Measurements from ENCODE around the gene MRTO4. TPM values are rescaled to one million over a fixed set of nuclear protein-coding genes. Genes with fewer than 3 reads are reported as not detected.

Gene MRTO4
- total RNA-seq, 1 experiment from 2014 or later, result 15.4 TPM

DNA sequence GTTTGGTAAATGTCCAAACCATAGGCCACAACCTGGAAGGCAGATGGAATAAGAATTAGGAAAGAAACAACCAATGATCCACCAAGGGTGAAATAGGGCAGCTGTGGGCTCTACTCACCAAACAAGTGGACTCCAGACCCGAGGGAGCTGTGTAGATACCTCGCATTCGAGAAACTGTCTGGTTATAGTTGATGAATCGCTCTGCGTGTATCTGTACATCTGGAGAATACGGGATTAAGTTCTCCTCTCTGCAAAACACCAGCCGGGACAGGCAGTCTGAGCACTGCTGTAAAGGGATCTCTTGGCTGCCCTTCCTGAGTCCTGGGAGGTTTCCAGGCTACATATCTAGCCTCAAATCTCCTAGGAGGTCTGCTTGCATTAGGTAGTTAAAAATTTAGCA lies 32.2 kb upstream of the MRTO4 start:
- H3K27me3 ChIP-seq (ENCODE audit: low read length), result no peaks in the 10 kb centered on the region
- H3K9me3 ChIP-seq (ENCODE audit: low read length), result no peaks in the 10 kb centered on the region
- no peak overlapping the region for H3K4me3 ChIP-seq (ENCODE audit: low read length)
- no peaks in the 10 kb centered on the region for H4K20me1 ChIP-seq (ENCODE audit: insufficient read depth, low read depth, low read length)
- H3K4me2 ChIP-seq (ENCODE audit: low read depth, low read length, poor library complexity, severe bottlenecking), result no peak overlapping the region
- H2AFZ ChIP-seq (ENCODE audit: low read length), result no peak overlapping the region
- no peak overlapping the region for H3K27ac ChIP-seq (ENCODE audit: low read length)
- H3K4me1 ChIP-seq (ENCODE audit: low read length), result no peaks in the 10 kb centered on the region
- H3K79me2 ChIP-seq (ENCODE audit: low read length), result peaks cover 33% of the 10 kb centered on the region
- H3K9ac ChIP-seq (ENCODE audit: low read length), result no peak overlapping the region
- H3K9me2 ChIP-seq (replicated peaks; ENCODE audit: insufficient read depth, low read length), result no peaks in the 10 kb centered on the region
- peaks cover 45% of the 10 kb centered on the region; the same call in 1 of the 2 replicates for H3K36me3 ChIP-seq (ENCODE audit: insufficient read depth, low read length)
- DNase-seq, result no peak

DNA sequence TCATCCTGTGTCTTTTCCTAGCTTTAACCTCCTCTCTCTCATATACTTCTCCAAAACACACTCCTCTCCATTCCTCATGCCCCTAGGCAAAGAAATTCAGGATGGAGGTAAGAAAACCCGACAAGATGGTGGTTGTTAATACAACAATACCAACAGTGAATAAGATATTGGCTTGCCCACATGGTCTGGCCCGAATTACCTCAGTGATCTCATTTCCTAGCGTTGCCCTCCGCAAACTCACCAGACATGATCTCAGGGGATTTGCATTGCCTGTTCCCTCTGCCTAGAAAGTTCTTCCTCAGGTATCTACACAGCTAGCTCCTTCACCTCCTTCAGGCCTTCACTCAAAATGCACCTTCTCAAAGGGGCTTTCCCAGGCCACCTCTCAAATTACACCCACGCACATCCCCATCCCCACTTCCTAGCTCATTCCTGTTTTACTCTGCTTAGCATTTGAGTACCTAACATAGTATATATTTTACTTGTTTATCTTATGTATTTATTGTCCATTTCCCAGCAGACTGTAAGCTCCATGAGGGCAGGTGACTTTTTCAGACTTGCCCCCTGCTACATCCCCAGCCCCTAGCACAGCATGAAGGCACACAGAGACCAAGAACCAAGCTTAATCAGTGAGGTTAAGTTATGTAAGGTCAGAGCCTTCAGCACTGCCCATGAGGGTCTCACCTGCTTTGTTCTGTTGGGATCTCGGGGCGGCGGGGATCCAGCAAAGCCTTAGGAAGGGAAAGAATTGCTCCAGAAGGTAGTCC lies 31.3 kb upstream of the MRTO4 start:
- Histone ChIP-seq H3K9me3 (ENCODE audit: low read length) (no peaks in the 10 kb centered on the region), H3K4me3 (ENCODE audit: low read length) (no peak overlapping the region), H3K27me3 (ENCODE audit: low read length) (no peaks in the 10 kb centered on the region), H3K27ac (ENCODE audit: low read length) (no peak overlapping the region), H3K4me1 (ENCODE audit: low read length) (no peaks in the 10 kb centered on the region), H2AFZ (ENCODE audit: low read length) (no peak overlapping the region), H3K36me3 (ENCODE audit: insufficient read depth, low read length) (peaks cover 41% of the 10 kb centered on the region; the same call in 1 of the 2 replicates), H3K9me2 (replicated peaks; ENCODE audit: insufficient read depth, low read length) (no peaks in the 10 kb centered on the region), H3K9ac (ENCODE audit: low read length) (no peak overlapping the region), H4K20me1 (ENCODE audit: insufficient read depth, low read depth, low read length) (no peaks in the 10 kb centered on the region), H3K4me2 (ENCODE audit: low read depth, low read length, poor library complexity, severe bottlenecking) (no peak overlapping the region), H3K79me2 (ENCODE audit: low read length) (peaks cover 27% of the 10 kb centered on the region)
- DNase-seq, result no peak

GRCh38 chr1:19220991-19221390 lies 30.6 kb upstream of the MRTO4 start:
- H3K9me3 ChIP-seq (ENCODE audit: low read length), result no peaks in the 10 kb centered on the region
- no peaks in the 10 kb centered on the region for H3K4me1 ChIP-seq (ENCODE audit: low read length)
- H3K9ac ChIP-seq (ENCODE audit: low read length), result no peak overlapping the region
- H3K36me3 ChIP-seq (ENCODE audit: insufficient read depth, low read length), result peaks cover 44% of the 10 kb centered on the region
- no peak overlapping the region for H3K4me2 ChIP-seq (ENCODE audit: low read depth, low read length, poor library complexity, severe bottlenecking)
- no peak overlapping the region for H2AFZ ChIP-seq (ENCODE audit: low read length)
- H3K27ac ChIP-seq (ENCODE audit: low read length), result no peak overlapping the region
- H3K79me2 ChIP-seq (ENCODE audit: low read length), result peaks cover 21% of the 10 kb centered on the region
- H3K27me3 ChIP-seq (ENCODE audit: low read length), result no peaks in the 10 kb centered on the region
- H3K4me3 ChIP-seq (ENCODE audit: low read length), result no peak overlapping the region
- DNase-seq, result no peak
- H4K20me1 ChIP-seq (ENCODE audit: insufficient read depth, low read depth, low read length), result no peaks in the 10 kb centered on the region
- H3K9me2 ChIP-seq (replicated peaks; ENCODE audit: insufficient read depth, low read length), result no peaks in the 10 kb centered on the region

DNA sequence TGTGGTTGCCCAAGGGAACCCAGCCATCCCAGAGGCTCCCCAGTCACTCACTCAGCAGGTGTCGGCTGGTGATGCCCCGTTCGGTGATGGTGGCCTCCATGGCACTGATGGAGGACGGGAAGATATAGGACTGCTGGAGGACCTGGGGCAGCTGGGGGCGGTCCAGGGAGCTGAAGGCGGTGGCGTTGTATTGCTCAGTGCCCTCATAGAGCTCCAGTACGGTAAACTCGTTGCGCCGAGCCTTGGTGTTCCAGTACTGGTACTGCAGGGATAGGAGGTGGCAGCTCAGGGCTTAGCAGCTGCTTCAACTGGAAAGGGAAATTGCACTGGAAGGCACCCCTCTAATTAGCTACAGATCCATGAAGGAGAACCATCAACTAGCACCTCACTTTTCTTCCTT lies 29.0 kb upstream of the MRTO4 start:
- DNase-seq, result no peak
- H3K27me3 ChIP-seq (ENCODE audit: low read length), result no peaks in the 10 kb centered on the region
- H3K36me3 ChIP-seq (ENCODE audit: insufficient read depth, low read length), result peaks cover 52% of the 10 kb centered on the region

DNA sequence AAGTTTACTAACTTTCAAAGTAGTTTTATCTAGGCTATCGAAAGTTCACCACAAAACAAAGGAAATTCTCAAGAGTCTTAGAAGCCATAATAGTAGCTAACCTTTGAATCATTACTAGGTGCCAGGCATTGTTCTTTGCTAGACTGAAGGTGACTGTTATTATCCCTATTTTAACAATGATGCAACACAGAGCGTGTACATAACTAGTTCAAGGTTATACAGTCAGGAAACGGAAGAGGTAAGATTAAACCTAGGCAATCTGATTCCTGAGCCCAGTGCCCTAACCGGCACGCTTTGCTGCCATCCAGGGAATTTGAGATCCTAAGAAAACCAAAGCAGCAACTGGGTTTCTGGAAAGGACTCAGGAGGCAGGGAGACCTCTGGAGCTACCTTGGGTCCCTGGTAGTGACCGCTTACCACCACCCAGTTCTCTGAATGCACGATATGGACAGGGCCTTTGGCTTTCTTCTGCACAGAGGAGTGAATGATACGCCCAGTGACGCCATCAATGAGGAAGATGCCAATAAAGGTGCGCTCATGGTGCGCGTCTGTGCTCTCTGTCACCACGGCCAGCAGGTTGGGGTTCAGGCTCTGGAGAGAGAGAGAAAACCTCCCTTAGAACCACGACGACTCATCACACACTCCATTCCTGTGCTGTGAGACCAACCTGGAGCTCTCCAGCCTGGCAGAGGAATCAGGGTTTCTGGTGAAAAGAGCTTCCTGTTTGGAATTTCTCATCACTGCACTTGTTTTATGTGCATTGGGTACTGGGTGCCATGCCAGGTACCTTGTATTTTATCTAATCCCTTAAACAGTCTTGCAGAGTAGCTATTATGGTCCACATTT lies 28.4 kb upstream of the MRTO4 start:
- Histone ChIP-seq H3K4me3 (ENCODE audit: low read length) (no peak overlapping the region), H3K27ac (ENCODE audit: low read length) (no peak overlapping the region), H3K36me3 (ENCODE audit: insufficient read depth, low read length) (peaks cover 50% of the 10 kb centered on the region), H2AFZ (ENCODE audit: low read length) (no peak overlapping the region), H3K9me2 (replicated peaks; ENCODE audit: insufficient read depth, low read length) (no peaks in the 10 kb centered on the region), H3K9ac (ENCODE audit: low read length) (no peak overlapping the region), H3K79me2 (ENCODE audit: low read length) (peaks cover 8% of the 10 kb centered on the region; the same call in 1 of the 2 replicates), H3K27me3 (ENCODE audit: low read length) (no peaks in the 10 kb centered on the region), H3K4me2 (ENCODE audit: low read depth, low read length, poor library complexity, severe bottlenecking) (no peak overlapping the region), H3K9me3 (ENCODE audit: low read length) (no peaks in the 10 kb centered on the region), H3K4me1 (ENCODE audit: low read length) (no peaks in the 10 kb centered on the region), H4K20me1 (ENCODE audit: insufficient read depth, low read depth, low read length) (no peaks in the 10 kb centered on the region)
- DNase-seq, result no peak

More for the DNA sequence above, 29.0 kb upstream of the MRTO4 start:
- Histone ChIP-seq H3K9me3 (ENCODE audit: low read length) (no peaks in the 10 kb centered on the region), H3K9ac (ENCODE audit: low read length) (no peak overlapping the region), H4K20me1 (ENCODE audit: insufficient read depth, low read depth, low read length) (no peaks in the 10 kb centered on the region), H3K4me3 (ENCODE audit: low read length) (no peak overlapping the region), H3K79me2 (ENCODE audit: low read length) (peaks cover 12% of the 10 kb centered on the region; the same call in 1 of the 2 replicates), H2AFZ (ENCODE audit: low read length) (no peak overlapping the region), H3K27ac (ENCODE audit: low read length) (no peak overlapping the region), H3K4me2 (ENCODE audit: low read depth, low read length, poor library complexity, severe bottlenecking) (no peak overlapping the region), H3K4me1 (ENCODE audit: low read length) (no peaks in the 10 kb centered on the region), H3K9me2 (replicated peaks; ENCODE audit: insufficient read depth, low read length) (no peaks in the 10 kb centered on the region)

GRCh38 chr1:19229229-19229628 lies 22.4 kb upstream of the MRTO4 start:
- no peak for DNase-seq
- Histone ChIP-seq H3K9me3 (ENCODE audit: low read length) (no peaks in the 10 kb centered on the region), H3K4me3 (ENCODE audit: low read length) (no peak overlapping the region), H3K36me3 (ENCODE audit: insufficient read depth, low read length) (peaks cover 42% of the 10 kb centered on the region), H3K27ac (ENCODE audit: low read length) (no peak overlapping the region), H3K4me1 (ENCODE audit: low read length) (no peaks in the 10 kb centered on the region), H2AFZ (ENCODE audit: low read length) (no peak overlapping the region), H4K20me1 (ENCODE audit: insufficient read depth, low read depth, low read length) (no peaks in the 10 kb centered on the region), H3K9me2 (replicated peaks; ENCODE audit: insufficient read depth, low read length) (no peaks in the 10 kb centered on the region), H3K27me3 (ENCODE audit: low read length) (no peaks in the 10 kb centered on the region), H3K79me2 (ENCODE audit: low read length) (peaks cover 10% of the 10 kb centered on the region; the same call in 1 of the 2 replicates), H3K9ac (ENCODE audit: low read length) (no peak overlapping the region), H3K4me2 (ENCODE audit: low read depth, low read length, poor library complexity, severe bottlenecking) (no peak overlapping the region)

- Histone ChIP-seq H3K9me2 (replicated peaks; ENCODE audit: insufficient read depth, low read length) (no peaks in the 10 kb centered on the region), H3K4me1 (ENCODE audit: low read length) (no peaks in the 10 kb centered on the region), H3K27me3 (ENCODE audit: low read length) (no peaks in the 10 kb centered on the region), H3K9me3 (ENCODE audit: low read length) (no peaks in the 10 kb centered on the region), H2AFZ (ENCODE audit: low read length) (no peak overlapping the region), H4K20me1 (ENCODE audit: insufficient read depth, low read depth, low read length) (no peaks in the 10 kb centered on the region), H3K4me3 (ENCODE audit: low read length) (no peak overlapping the region), H3K9ac (ENCODE audit: low read length) (no peak overlapping the region), H3K27ac (ENCODE audit: low read length) (no peak overlapping the region), H3K4me2 (ENCODE audit: low read depth, low read length, poor library complexity, severe bottlenecking) (no peak overlapping the region), H3K36me3 (ENCODE audit: insufficient read depth, low read length) (peaks cover 42% of the 10 kb centered on the region), H3K79me2 (ENCODE audit: low read length) (peaks cover 10% of the 10 kb centered on the region; the same call in 1 of the 2 replicates)
- no peak for DNase-seq
Observed at GRCh38 chr1:19229828-19230325, 21.7 kb upstream of the MRTO4 start.

Data from Karpas-422 (cell line).